Heart left ventricle (tissue), 13 donors: ENCODE measurements around the gene EMILIN2.
"Not testable (repeated sequence)": the region's sequence is repeated elsewhere in the genome, so short reads cannot be mapped to it uniquely, and the experiment has no call there.

ENCODE experiments used
- CTCF ChIP-seq, 12 donors: fragments of 200-600 bp; sonication (generic) in 4 of 12; IDR thresholded peaks; one replicate each; pipeline versions ENCODE4 v1.5.0 to v1.8.0; 2018 to 2022; ENCODE audit warnings: antibody characterized with exemption in 12 of 12, mild to moderate bottlenecking in 5 of 12
- POLR2A ChIP-seq, 2 donors: fragments of 450-650 bp; IDR thresholded peaks; one replicate each; pipeline ENCODE4 v1.6.1; 2017; ENCODE audit warnings: antibody characterized with exemption in 2 of 2, mild to moderate bottlenecking in 2 of 2, moderate library complexity in 2 of 2
- donor health status: ischemic (EF 13 %, LVEDD 7.1; RV severe dilation, severe dysfunction).
- donor health status: DM: no; HTN: yes; CAD: no.
- donor health status: DM: no; HTN: no; CAD: no.
- donor health status: ischemic (EF 25% LVEDD 6.9; RV normal size, moderate dysfunction).
- donor health status: ischemic (EF 25% LVEDD 5.7; RV mildly dilated, moderate dysfunction).
- donor health status: ischemic (EF 35%, LVEDD 5.7; RV mildly dilated, moderate dysfunction).
- donor health status: nonischemic (EF 11% LVEDD 7.7; RV severe dilation, severe dysfunction).
- donor health status: DM: yes; HTN: yes; CAD: no.
- donor health status: PGD.
- donor health status: ischemic (EF 29% LVEDD 5.4; RV normal size, mild dysfunction).
- donor health status: nonischemic (EF 23%, LVEDD 6.1; RV moderate dilation, normal function).

- not testable (repeated sequence) for TF ChIP-seq CTCF, POLR2A (IDR thresholded peaks at IDR 0.05)
Measured at GRCh38 chr18:2915486-2915885, 68.7 kb downstream of the EMILIN2 start.
